ENCODE results near the gene PCDHGA4.

Gene PCDHGA4

DNA sequence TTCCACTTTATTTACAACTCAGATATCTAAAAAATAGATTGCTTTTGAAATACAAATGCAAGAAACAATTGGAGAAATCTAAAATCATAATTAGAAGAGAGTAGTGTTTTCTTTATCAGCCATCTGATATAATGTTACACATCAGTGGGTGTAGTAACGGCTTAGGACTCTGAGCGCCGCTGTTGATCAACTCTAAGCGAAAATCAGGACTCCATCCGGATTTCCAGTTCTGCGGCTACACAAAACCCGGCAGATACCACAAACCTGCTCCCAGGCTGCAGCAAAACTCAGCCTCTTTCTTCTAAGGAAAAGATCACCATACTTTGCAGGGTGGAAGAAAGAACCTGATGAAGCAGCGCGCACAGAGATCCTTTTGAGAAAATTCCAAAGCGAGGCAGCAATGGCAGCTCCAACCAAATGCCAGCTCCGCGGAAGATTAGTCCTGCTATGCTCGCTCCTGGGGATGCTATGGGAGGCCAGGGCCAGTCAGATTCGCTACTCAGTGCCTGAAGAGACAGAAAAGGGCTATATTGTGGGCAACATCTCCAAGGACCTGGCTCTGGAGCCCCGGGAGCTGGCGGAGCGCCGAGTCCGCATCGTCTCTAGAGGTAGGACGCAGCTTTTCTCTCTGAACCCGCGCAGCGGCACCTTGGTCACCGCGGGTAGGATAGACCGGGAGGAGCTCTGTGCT lies 47.9 kb downstream of the PCDHGA4 start, which contains the start of gene PCDHGA9:
PCDHGA9 (plus strand) TSS at position 226 of the 691 bp plus-strand sequence; CDS start at position 401, 175 bp downstream.
- H3K36me3 ChIP-seq, result no peaks in the 10 kb centered on the region
- no peak within 1 kb of the TSS for H3K27ac ChIP-seq
- no peak within 1 kb of the TSS for H3K9ac ChIP-seq
- H3K27me3 ChIP-seq, result no peaks in the 10 kb centered on the region
- H3K9me3 ChIP-seq (replicated peaks in 1 of 11), result peaks cover 37 to 66% (median 49%) of the 10 kb centered on the region in 11 experiments
- H3K4me3 ChIP-seq, result no peak within 1 kb of the TSS
- no peak within 1 kb of the TSS for H3K4me2 ChIP-seq
- TF ChIP-seq Cebpa-rat (IDR thresholded peaks at IDR 0.05), result no peak
- H3K4me1 ChIP-seq, result no peaks in the 10 kb centered on the region
- H4K20me1 ChIP-seq, result no peaks in the 10 kb centered on the region

DNA sequence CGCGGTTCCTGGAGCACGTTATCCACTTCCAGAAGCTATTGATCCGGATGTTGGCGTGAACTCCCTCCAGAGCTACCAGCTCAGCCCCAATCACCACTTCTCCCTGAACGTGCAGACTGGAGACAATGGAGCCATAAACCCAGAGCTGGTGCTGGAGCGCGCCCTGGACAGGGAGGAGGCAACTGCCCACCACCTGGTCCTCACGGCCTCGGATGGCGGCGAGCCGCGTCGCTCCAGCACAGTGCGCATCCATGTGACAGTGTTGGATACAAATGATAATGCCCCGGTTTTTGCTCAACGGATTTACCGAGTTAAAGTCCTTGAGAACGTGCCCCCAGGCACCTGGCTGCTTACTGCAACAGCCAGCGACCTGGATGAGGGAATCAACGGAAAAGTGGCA lies 48.6 kb downstream of the PCDHGA4 start:
- no peak overlapping the region for H3K27ac ChIP-seq
- TF ChIP-seq Cebpa-rat (IDR thresholded peaks at IDR 0.05), result no peak
- H3K4me1 ChIP-seq, result no peaks in the 10 kb centered on the region
- no peak overlapping the region for H3K4me3 ChIP-seq
- H3K36me3 ChIP-seq, result no peaks in the 10 kb centered on the region
- no peaks in the 10 kb centered on the region for H4K20me1 ChIP-seq
- H3K4me2 ChIP-seq, result no peak overlapping the region
- peaks cover 40 to 66% (median 53%) of the 10 kb centered on the region in 11 experiments for H3K9me3 ChIP-seq (replicated peaks in 1 of 11)
- no peak overlapping the region for H3K9ac ChIP-seq
- no peaks in the 10 kb centered on the region for H3K27me3 ChIP-seq
